ENCODE measurements around the gene ARHGAP18.

DNA sequence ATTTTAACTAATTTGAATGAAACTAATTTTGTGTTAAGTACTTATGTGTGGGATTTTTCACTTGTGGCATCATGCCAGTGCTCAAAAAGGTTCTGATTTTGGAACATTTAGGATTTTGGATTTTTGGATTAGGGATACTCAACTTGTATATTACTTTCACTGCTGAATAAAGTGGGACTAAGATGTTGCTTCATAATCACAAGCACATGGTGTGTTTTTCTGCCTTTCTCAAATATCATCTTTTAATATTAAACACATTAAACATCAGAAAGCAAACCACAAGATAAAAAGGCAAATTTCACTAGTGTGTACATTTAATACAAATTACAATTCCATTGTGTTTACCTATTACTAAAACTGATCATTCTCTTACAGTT, 89.8 kb downstream of the ARHGAP18 start:
- TF ChIP-seq, protein P1, sequence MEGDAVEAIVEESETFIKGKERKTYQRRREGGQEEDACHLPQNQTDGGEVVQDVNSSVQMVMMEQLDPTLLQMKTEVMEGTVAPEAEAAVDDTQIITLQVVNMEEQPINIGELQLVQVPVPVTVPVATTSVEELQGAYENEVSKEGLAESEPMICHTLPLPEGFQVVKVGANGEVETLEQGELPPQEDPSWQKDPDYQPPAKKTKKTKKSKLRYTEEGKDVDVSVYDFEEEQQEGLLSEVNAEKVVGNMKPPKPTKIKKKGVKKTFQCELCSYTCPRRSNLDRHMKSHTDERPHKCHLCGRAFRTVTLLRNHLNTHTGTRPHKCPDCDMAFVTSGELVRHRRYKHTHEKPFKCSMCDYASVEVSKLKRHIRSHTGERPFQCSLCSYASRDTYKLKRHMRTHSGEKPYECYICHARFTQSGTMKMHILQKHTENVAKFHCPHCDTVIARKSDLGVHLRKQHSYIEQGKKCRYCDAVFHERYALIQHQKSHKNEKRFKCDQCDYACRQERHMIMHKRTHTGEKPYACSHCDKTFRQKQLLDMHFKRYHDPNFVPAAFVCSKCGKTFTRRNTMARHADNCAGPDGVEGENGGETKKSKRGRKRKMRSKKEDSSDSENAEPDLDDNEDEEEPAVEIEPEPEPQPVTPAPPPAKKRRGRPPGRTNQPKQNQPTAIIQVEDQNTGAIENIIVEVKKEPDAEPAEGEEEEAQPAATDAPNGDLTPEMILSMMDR (IDR thresholded peaks at IDR 0.05), result no peak
- no peak for TF ChIP-seq CHD2 (IDR thresholded peaks at IDR 0.05; ENCODE audit: low read length, partially characterized antibody)

Measured in SK-N-SH (cell line).